T follicular helper cell (primary cell): ENCODE measurements around the gene DLL4.

Experiments used
- DNase-seq: peaks from one replicate; pipeline ENCODE4 v3.0.0-alpha.2; 2020; ENCODE audit warnings: low read depth
- total RNA-seq, 2 experiments: gene quantifications; one replicate each; lab custom pipeline; 2026; lab: John Stamatoyannopoulos, UW

DLL4 gene
- 0.04 to 0.12 reads per million in 2 experiments for total RNA-seq

DNA sequence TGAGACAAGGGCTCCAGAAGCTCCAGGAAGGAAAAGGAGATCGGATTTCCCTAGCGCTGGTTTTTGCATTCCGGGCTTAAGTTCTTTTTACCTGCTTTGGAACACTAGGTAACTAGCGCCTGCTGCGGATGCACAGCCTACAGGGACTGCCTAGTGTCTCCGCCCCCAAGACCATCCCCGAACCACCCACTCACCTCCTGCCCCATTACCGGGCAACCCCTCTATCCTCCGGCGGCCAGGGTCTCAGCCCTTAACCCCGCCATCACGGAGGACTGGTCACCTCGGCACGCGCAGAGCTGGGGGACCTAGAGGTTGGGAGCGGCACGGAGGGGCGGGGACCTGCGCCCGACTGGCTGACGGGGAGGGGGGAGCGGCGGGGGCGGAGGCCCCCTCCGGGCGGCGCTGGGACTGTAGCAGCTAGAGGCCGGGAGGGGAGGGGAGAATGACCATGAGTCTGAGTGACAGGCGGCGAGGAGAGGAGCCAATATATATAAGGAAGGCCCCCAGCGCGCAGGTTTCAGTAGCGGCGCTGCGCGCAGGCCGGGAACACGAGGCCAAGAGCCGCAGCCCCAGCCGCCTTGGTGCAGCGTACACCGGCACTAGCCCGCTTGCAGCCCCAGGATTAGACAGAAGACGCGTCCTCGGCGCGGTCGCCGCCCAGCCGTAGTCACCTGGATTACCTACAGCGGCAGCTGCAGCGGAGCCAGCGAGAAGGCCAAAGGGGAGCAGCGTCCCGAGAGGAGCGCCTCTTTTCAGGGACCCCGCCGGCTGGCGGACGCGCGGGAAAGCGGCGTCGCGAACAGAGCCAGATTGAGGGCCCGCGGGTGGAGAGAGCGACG lies at the start of gene DLL4:
Gene DLL4, plus strand, starts transcription at position 520 of the 839 bp plus-strand sequence. CDS start 329 bp downstream, outside the sequence.
- no peak for DNase-seq

DNA sequence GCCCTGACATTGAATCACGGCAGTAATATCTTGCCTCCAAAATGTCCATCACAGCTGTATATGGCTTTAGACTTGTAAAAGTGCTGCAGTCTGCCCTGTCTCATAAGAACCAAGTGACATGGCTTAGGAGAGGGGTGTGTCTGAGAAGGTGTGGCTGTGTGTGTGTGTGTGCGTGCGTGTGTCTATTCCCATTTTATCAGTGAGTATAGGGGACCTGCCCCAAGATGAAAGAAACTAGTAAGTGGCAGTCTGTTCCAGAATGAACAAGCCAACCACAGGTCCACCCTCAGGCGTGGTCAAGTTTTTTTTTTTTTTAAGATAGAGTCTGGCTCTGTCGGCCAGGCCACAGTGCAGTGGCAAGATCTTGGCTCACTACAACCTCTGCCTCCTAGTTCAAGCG lies 49.5 kb upstream of the DLL4 start:
- no peak for DNase-seq

DNA sequence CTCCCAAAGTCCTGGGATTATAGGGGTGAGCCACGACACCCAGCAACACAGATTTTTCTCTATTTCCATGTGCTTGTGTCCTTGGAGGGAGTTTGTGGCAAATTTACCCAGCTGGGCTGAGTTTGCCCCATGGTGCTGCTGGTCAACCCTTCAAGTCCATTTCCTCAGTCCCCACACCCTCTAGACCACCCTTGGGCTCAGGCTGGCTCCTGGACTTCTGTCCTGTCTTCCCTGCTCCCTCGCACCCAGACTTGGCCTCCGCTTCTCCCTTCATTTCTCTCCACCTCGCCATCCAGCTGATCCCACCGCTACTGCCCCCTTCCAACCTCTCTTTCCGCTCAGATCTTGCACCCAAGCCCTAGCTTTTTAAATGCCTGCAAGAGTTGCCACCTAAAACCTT lies 47.8 kb upstream of the DLL4 start:
- DNase-seq, result no peak

DNA sequence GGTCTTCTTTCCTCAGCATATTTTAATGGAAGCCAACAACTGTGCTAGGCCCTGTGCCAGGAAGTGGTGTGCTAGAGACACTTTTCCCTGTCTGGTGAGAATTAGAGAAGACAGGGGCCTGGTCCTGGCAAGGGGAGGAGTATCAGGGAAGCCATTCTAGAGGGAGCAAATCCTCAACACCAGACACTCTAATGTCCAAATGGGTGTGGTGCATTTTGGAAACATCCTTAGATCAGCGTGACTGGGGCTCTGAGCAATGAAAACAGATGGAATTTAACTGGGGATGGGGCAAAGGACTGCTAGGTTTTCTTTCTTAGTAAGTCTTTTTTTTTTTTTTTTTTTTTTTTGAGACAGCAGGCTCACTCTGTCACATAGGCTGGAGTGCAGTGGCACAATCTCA lies 42.6 kb upstream of the DLL4 start:
- DNase-seq, result no peak

DNA sequence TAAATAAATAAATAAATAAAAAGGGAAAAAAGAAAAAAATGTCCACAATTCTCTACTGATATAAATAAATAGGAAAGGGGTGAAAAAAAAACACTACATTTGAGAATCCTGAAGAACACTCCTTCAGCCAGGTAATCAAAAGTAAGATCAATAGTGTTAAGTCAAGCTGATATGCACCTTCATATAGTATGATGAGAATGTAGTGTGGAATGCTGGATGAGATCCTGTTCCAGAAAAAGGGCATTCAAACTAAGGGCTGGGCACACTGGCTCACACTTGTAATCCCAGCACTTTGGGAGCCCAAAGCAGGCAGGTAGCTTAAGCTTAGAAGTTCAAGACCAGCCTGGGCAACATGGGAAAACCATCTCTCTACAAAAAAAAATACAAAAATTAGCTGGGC lies 40.0 kb upstream of the DLL4 start:
- no peak for DNase-seq

DNA sequence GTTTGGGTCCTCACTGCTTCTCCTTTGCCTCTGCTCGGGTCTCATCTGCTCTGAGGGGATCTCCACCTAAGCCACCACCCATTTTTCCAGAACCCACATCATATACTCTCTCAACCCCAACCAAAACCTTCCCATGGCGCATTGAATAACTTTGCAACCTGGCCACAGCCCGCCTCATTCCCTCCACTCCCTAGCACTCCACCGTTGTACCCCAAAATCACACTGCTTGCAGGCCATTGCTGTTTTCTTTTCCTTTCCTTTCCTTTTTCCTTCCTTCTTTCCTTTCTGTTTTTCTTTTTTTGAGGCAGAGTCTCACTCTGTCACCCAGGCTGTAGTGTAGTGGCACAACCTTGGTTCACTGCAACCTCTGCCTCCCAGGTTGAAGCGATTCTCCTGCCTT lies 38.0 kb upstream of the DLL4 start:
- no peak for DNase-seq

DNA sequence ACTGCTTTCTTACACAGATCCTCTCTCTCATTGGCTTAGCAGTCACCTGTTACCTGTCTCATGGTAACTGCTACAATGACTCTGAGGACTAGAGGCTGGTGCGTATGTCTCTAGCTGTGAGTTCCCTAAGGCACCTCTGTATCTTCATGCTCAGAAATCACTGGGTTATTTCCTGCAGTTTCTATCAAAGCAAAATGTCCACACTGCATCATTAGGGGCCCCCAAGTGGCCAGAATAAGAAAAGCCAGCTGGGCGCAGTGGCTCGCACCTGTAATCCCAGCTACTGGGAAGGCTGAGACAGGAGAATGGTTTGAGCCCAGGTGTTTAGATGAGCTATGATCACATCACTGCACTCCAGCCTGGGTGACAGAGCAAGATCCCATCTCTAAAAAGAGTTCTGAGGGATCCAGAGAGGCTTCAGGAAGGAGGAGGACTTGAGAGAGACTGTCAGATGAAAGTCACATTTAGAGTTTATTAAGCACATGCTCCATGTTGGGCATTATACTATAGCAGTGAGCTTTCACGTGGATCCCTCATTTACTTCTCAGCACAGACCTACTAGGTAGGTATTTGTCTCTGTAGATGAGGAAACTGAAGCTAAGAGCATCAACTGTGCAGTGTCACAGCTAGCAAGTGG lies 37.2 kb upstream of the DLL4 start:
- DNase-seq, result no peak

DNA sequence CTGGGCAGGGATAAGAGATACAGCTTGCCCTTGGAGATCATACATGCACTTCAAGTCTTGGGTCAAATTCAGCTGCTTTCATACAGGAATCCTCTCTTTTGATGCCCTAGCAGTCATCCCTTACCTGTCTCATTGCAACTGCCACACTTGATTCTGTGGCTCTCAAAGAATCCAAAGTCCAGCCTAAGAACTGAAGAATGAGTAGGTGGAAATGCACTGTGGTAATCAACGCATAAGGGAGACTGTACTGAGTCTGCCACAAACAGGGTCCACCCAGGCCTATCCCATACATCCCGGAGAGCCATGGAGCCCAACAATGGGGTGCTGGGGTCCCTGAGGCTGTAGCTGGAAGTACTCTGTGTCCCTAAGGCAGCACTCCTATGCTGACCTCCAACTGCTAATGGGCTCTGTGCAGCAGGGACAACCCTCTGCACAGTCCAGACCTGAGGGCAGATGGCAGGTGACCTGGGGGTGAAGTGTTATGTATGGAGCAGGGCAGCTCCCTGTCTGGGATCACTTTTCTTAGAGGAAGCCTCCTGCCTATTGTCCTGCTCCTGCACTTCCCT lies 36.6 kb upstream of the DLL4 start:
- DNase-seq, result no peak

DNA sequence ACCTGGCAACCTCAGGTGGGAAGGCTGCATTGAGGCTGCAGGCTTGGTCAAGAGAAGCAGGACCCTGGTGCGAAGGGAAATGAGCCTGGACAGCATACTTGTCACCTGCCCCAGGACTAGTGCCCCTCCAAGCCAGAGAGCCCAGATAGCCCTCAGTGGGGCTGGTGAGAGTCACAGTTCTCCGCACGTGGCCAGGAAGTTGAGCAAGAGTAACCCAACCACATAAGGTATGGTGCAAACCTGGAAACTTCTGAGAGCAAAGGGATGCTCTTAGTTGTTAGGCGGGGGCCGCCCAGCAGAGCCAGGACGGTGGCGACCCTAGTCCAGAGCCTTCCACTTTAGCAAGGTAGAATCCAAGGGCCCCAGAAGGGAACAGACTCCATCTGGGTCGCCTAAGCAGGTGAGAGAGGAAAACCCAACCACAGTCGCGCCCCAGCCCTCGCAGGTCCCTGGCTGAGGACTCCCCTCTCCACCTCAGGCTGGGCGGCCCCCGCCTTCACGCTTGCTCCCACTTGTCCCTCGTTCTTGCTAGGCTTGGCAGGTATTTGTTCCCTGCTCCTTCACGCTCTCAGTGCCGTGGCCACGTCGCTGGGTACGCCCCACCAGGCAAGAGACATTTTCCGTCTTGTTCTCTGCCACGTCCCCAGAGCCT lies 36.0 kb upstream of the DLL4 start:
- DNase-seq, result no peak

DNA sequence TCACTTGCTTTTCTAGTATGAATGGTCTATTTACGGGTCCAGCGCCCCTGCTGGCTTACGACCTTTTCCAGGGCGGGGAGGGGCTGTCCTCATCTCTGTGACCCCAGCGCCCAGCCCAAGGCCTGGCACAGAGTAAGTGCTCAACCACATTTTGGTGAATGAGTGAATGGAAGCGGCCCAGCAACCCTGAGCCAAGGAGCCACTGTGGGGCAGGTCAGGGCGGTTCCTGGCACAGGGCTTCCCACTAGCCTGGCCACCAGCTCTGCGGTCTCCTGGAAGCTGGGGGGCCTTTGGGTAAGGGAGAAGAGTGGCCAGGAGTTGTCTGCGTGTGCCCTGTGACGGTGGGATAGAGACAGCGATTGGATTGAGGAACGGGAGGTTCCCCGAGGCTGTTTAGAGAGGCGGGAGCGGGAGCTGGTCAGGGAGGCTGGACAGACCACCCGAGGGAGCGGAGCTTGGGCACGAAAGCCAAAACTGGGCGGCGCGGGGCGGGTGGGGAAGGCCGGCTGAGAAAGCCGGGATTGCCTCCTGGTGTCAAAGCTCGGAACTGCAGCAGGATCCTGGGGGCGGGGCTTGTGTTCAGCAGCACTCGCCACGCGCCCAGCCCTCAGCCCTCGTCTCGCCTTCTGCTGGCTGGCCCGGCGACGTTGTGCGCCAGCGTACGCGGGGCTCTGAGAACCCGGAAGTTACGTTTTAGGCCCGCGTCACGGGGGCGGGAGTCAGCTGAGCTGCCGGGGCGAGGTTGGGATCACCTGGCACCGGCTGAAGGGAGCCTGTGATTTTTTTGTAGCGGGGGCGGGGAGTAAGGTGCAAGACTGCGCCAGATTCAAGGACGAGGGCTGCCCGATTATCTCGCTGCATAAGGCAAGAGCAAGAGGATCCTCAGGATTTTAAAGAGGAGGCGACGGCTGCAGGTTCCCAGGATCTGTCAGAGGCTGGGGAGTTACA lies 35.1 kb upstream of the DLL4 start, which contains the start of gene VPS18:
Gene VPS18, plus strand, starts transcription at position 718 of the 948 bp plus-strand sequence. CDS start 319 bp downstream, outside the sequence.
- DNase-seq, result peak; percentile 98

DNA sequence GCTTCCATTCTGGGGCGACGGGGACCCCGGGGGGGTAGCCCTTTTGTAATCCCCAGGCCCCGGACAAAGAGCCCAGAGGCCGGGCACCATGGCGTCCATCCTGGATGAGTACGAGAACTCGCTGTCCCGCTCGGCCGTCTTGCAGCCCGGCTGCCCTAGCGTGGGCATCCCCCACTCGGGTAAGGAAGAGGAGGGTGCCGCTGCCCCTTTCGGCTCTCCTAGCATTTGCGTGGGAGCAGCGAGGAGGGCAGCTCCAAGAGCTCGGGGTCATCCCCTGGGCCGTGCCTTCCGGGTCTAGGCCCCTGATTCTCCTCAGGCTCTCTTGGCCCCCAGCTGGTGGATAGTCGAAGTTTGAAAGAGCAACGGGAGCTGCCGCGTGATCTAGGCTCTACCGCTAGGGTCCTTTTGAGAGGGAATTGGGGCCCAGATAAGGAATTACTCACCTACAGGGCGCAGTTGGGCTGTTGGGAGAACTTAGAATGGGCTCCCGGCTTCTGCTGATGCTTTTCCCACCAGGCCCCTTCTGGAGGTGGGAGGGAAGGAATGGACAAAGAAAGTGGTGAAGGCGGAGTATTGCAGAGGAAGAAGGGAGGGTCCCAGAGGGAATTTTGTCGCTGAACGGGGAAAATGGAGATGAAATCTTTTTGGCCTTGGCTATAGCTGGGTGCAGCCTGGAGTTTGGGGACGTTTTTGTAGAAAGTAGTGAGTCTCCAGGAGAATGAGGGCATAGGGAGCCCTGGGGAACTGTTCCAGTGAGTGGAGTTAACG lies 34.3 kb upstream of the DLL4 start:
- peak; percentile 37 for DNase-seq

DNA sequence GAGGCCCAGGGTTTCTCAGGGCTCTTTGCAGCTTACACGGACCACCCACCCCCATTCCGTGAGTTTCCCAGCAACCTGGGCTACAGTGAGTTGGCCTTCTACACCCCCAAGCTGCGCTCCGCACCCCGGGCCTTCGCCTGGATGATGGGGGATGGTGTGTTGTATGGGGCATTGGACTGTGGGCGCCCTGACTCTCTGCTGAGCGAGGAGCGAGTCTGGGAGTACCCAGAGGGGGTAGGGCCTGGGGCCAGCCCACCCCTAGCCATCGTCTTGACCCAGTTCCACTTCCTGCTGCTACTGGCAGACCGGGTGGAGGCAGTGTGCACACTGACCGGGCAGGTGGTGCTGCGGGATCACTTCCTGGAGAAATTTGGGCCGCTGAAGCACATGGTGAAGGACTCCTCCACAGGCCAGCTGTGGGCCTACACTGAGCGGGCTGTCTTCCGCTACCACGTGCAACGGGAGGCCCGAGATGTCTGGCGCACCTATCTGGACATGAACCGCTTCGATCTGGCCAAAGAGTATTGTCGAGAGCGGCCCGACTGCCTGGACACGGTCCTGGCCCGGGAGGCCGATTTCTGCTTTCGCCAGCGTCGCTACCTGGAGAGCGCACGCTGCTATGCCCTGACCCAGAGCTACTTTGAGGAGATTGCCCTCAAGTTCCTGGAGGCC lies 29.5 kb upstream of the DLL4 start:
- no peak for DNase-seq

DNA sequence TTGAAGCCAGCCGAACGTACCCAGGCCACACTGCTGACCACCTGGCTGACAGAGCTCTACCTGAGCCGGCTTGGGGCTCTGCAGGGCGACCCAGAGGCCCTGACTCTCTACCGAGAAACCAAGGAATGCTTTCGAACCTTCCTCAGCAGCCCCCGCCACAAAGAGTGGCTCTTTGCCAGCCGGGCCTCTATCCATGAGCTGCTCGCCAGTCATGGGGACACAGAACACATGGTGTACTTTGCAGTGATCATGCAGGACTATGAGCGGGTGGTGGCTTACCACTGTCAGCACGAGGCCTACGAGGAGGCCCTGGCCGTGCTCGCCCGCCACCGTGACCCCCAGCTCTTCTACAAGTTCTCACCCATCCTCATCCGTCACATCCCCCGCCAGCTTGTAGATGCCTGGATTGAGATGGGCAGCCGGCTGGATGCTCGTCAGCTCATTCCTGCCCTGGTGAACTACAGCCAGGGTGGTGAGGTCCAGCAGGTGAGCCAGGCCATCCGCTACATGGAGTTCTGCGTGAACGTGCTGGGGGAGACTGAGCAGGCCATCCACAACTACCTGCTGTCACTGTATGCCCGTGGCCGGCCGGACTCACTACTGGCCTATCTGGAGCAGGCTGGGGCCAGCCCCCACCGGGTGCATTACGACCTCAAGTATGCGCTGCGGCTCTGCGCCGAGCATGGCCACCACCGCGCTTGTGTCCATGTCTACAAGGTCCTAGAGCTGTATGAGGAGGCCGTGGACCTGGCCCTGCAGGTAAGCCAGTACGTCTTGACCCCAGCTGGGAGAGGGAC lies 28.7 kb upstream of the DLL4 start:
- DNase-seq, result no peak

DNA sequence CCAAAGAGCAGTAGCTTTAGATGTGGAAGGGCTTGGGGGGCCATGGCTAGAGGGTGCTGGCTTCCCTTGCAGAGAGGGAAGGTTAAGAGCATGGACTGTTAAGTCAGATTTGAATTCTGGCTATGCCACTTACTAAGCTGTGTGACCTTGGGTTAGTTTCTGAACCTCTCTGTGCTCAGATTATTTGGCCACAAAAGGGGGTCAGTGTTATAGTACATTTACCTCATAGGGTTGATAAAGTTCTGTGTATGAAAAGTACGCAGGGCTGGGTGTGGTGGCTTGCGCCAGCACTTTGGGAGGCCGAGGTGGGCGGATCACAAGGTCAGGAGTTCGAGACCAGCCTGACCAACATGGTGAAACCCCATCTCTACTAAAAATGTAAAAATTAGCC lies 28.1 kb upstream of the DLL4 start:
- DNase-seq, result no peak

DNA sequence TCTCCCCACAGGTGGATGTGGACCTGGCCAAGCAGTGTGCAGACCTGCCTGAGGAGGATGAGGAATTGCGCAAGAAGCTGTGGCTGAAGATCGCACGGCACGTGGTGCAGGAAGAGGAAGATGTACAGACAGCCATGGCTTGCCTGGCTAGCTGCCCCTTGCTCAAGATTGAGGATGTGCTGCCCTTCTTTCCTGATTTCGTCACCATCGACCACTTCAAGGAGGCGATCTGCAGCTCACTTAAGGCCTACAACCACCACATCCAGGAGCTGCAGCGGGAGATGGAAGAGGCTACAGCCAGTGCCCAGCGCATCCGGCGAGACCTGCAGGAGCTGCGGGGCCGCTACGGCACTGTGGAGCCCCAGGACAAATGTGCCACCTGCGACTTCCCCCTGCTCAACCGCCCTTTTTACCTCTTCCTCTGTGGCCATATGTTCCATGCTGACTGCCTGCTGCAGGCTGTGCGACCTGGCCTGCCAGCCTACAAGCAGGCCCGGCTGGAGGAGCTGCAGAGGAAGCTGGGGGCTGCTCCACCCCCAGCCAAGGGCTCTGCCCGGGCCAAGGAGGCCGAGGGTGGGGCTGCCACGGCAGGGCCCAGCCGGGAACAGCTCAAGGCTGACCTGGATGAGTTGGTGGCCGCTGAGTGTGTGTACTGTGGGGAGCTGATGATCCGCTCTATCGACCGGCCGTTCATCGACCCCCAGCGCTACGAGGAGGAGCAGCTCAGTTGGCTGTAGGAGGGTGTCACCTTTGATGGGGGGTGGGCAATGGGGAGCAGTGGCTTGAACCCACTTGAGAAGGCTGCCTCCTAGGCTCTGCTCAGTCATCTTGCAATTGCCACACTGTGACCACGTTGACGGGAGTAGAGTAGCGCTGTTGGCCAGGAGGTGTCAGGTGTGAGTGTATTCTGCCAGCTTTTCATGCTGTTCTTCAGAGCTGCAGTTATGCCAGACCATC lies 26.3 kb upstream of the DLL4 start:
- DNase-seq, result no peak

DNA sequence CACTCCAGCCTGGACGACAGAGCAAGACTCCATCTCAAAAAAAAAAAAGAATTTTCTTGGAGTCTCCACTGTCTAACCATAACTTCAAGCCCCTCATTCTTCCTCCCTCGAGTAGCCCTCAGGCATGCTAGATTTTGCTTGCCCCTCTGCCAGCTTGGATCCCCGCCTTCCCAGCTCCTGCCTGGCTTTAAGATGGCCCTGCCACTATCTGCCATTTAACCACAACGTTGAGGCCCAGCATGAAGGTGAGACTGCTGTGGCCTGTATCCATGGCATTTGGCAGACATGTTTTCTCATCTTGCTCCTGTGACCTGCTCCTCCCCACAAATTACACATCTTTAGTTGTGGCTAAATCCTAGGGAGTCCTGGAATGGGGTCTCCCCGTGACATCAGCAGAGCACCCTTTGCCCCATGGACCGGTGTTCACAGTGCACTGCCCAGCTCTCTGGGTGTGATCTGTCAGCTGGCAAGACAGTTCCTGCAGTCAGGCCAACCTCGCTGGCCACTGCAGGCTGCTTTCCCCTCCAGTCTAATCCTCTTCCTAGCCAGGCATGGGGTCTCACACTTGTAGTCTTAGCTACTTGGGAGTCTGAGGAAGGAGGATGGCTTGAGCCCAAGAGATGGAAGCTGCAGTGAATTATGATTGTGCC lies 24.5 kb upstream of the DLL4 start:
- DNase-seq, result no peak
